GM15510 (cell line): ENCODE measurements around the gene AVPR1B.

Source experiments
- POLR2A ChIP-seq: IDR thresholded peaks from 3 replicates; pipeline ENCODE4 v1.6.1; 2011; ENCODE audit warnings: borderline replicate concordance; ENCODE audit not compliant: insufficient read length; ENCODE audit errors: extremely low read depth

The AVPR1B gene

GRCh38 chr1:206074839-206075238 is 42.3 kb downstream of the AVPR1B start:
- TF ChIP-seq POLR2A = no peak

GRCh38 chr1:206070627-206071304 is 46.4 kb downstream of the AVPR1B start:
- TF ChIP-seq POLR2A = no peak

- no peak for TF ChIP-seq POLR2A
Measured at GRCh38 chr1:206068314-206068713, 48.9 kb downstream of the AVPR1B start.

- no peak for TF ChIP-seq POLR2A
Measured at GRCh38 chr1:206067486-206068227, 49.5 kb downstream of the AVPR1B start.

GRCh38 chr1:206066479-206067171 is 50.6 kb downstream of the AVPR1B start:
- TF ChIP-seq POLR2A = no peak

GRCh38 chr1:206065547-206066145 is 51.5 kb downstream of the AVPR1B start:
- no peak for TF ChIP-seq POLR2A

- TF ChIP-seq POLR2A = no peak
Measured at GRCh38 chr1:206062464-206062863, 54.7 kb downstream of the AVPR1B start.

GRCh38 chr1:206060844-206061243 is 56.3 kb downstream of the AVPR1B start:
- no peak for TF ChIP-seq POLR2A
